Stromal cell of bone marrow (primary cell): Measurements from ENCODE around the gene TRRAP.

ENCODE experiments used
- DNase-seq: peaks from one replicate; pipeline ENCODE4 v3.0.0-alpha.2; 2012; ENCODE audit warnings: low read depth

TRRAP gene

DNA sequence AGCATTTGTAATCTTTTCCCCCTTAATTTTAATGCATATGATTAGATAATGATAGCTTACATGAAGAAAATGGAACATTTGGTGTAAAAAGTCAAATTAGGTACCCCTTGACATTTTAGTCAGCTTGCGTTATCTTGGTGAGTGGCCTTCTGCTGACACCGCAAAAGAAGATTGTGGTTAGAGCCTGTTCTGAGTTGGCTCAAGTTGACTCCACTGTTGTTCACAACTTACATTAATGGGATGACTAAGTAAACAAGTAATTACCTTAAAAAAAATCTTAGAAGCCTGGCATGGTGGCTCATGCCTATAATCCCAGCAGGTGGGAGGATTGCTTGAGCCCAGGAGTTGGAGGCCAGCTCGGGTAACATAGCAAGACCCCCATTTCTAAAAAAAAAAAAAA, 24.2 kb downstream of the TRRAP start:
- no peak for DNase-seq

DNA sequence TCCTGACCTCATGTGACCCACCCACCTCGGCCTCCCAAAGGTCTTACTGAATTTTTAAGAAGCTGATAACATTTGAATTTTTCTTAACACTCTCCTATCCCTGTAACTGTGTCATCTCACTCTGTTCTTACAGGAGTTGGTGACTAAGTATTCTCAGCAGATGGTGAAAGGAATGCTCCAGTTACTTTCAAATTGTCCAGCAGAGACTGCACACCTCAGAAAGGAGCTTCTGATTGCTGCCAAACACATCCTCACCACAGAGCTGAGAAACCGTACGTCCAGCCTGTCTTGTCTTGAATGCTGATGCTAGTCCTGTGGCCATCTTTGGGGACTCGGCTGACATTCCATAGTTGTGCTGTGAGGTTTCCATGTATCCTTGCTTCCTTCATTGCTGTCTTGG, 24.9 kb downstream of the TRRAP start:
- DNase-seq, result no peak

- DNase-seq, result no peak
Observed at GRCh38 chr7:98907570-98907969, 29.2 kb downstream of the TRRAP start.

DNA sequence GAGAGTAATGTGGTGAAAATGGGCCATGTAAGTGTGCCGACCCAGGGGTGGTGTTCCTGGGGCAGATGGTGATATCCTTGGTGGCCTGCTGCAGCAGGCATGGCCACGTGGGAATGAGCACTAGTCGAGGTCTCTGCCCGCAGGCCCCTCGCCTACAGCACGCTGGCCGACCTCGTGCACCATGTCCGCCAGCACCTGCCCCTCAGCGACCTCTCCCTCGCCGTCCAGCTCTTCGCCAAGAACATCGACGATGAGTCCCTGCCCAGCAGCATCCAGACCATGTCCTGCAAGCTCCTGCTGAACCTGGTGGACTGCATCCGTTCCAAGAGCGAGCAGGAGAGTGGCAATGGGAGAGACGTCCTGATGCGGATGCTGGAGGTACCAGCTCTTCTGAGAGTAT, 30.3 kb downstream of the TRRAP start:
- DNase-seq, result no peak

- no peak for DNase-seq
Observed at GRCh38 chr7:98909487-98909886, 31.2 kb downstream of the TRRAP start.

DNA sequence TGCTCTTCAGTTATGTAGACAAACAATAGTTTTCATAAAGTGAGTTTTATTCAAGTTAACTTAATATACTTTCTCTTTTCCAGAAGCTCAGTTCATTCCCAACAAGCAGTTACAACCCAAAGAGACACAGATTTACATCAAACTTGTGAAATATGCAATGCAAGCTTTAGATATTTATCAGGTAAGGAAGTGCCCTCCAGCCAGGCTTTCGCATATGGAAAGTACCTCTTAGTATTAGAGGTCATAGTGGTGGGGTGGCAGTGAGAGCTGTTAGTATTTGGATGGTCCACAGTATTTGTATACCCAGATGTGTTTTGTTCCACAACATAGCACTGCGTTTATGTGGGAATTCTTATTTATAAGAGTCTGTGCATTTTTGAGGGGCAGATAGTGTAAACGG, 32.1 kb downstream of the TRRAP start:
- no peak for DNase-seq

GRCh38 chr7:98911916-98912315, 33.6 kb downstream of the TRRAP start:
- DNase-seq, result no peak

DNA sequence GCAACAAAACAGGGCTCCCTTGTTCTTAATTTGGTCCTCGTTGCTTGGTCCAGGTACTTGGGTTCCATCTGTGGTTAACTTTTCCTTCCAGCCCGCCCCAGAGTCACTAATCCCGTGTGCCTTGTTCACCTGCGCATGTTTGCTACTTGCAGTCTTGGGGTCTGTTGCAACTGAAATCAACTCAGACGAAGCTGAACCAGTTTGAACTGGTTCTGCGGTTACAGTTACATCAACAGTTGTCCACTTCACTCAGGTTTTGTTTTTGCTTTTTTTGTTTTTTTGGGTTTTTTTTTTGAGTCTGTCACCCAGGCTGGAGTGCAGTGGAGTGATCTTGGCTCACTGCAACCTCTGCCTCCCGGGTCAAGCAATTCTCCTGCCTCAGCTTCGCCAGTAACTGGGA, 34.7 kb downstream of the TRRAP start:
- no peak for DNase-seq

GRCh38 chr7:98913612-98914011, 35.3 kb downstream of the TRRAP start:
- no peak for DNase-seq

DNA sequence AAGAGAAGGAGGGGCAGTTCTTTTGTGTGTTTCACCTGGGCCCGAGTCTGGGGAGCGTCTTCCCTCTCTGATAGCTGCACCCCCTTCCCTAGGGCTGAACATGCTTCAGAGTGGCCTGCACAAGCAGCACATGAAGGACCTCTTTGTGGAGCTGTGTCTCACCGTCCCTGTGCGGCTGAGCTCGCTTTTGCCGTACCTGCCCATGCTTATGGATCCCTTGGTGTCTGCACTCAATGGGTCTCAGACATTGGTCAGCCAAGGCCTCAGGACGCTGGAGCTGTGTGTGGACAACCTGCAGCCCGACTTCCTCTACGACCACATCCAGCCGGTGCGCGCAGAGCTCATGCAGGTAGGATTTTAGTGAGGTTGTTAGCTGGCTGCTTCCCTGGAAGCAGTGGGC, 39.0 kb downstream of the TRRAP start:
- no peak for DNase-seq

- no peak for DNase-seq
Observed at GRCh38 chr7:98921608-98922372, 43.5 kb downstream of the TRRAP start.

- peak; percentile 25 for DNase-seq
Observed at GRCh38 chr7:98922392-98923187, 44.3 kb downstream of the TRRAP start.

DNA sequence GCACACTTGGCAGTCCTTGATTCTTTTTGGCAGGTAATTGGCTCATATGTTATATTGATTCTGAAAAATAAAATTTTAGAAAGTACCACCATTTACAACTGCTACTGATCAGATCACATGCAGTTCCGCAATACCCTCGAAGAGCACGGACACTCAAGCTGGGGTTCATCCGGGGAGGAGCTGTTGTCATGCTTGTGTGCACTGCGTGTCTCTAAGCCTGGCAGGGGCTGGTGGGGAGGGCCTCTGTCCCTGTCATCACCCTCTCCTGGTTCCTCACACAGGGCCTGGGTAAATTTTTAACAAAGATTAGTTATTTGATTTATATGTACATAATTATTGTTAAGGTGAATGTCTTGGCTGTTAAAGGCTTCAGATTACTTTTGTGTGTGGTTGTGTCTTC, 45.2 kb downstream of the TRRAP start:
- no peak for DNase-seq

GRCh38 chr7:98927125-98927524, 48.8 kb downstream of the TRRAP start:
- DNase-seq, result no peak

GRCh38 chr7:98930464-98930863, 52.1 kb downstream of the TRRAP start:
- no peak for DNase-seq

DNA sequence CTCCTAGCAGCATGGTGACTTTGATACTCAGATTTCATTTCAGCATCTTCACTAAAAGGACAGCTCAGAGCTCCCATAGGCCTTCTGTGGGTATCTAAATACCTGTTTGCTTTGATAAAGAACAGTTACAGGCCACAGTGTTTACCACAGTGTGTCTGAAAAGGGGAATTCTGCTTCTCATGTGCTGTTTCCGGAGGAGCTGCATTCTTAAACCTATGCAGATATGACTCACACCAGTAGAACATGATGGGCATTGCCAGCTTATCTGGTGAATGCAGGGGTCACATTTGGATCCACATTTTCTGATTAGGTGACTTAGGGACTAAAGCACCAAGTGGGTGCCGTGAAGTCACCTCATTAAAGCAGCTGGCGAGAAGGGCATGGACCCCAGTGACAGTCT, 52.6 kb downstream of the TRRAP start:
- no peak for DNase-seq

- DNase-seq, result no peak
Observed at GRCh38 chr7:98933321-98933720, 55.0 kb downstream of the TRRAP start.

DNA sequence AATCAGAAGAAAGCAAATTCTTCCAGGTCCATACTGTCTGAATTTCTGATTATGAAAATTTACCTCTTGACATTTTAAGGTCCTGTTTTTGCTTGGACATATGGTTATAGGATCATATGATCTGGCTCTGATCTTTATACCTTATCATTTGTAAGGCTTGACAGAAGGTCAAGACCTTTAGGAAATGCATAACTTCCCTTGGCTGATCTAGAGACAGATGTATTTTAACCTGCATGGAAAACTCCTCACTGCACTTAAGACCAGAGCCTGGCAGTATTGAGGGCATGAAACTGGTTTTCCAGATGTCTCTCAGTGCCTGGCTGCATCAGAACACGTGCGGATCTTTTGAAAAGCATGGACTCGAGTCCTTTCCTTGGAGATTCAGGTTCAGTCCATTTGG, 55.9 kb downstream of the TRRAP start:
- DNase-seq, result no peak

GRCh38 chr7:98935811-98936210, 57.5 kb downstream of the TRRAP start:
- DNase-seq, result no peak

- no peak for DNase-seq
Observed at GRCh38 chr7:98943336-98943735, 65.0 kb downstream of the TRRAP start.

DNA sequence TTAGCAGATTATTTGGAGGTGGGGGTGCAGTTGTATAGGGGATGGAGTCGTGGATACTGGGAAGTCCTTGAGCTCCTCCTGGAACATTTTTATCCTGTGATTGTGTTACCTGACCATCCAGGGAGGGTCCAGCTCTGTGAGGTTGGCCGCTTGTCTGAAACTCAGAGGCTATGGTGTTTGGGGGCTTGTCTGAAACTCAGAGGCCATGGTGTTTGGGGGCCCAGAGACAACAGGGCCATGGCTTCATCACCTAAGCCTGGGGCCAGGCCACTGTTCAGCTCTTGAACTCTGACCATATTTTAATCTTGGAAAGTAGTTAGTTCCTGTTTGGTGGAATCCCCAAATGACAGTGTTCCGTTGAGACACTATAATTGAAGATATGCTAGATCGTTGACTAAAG, 66.1 kb downstream of the TRRAP start:
- no peak for DNase-seq

DNA sequence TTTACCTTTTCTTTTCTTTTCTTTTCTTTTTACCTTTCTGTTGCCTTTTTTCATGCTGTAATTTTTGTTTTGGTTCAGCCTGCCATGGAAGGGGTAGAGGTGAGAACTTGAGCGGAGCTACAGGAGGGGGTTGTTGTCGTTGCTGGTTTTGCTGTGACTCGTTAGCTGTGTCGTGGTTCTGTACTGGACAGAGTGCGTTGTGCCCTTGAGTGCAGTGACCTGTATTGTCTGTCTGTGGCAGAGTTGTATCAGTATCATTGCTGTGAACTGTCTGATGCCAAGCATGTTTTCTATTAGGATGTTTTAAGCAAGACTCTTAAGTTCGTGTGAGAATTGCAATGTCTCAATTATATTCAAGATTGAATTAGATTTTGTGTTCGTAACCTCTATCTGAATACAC, 67.5 kb downstream of the TRRAP start:
- no peak for DNase-seq

DNA sequence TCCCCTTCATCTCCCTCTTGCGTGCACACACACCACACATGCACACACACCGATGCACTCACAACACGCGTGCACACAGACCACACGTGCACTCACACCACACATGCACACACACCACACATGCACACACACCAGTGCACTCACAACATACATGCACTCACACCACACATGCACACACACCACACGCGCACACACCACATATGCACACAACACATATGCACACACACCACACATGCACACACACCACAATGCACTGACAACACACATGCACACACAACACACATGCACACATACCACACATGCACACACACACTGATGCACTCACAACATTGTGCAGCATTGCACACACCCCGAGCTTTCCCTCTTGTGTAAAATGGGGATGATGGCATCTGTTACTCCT, 68.1 kb downstream of the TRRAP start:
- DNase-seq, result no peak
